DMS79 treated with DMSO at 0.1 percent for 48 hours (cell line): ENCODE measurements around the gene KCNE2.
"Not testable (repeated sequence)": the region's sequence is repeated elsewhere in the genome, so short reads cannot be mapped to it uniquely, and the experiment has no call there.

ENCODE experiments used
- DNase-seq: peaks from one replicate; lab custom pipeline; 2025; lab: John Stamatoyannopoulos, UW

Gene KCNE2

DNA sequence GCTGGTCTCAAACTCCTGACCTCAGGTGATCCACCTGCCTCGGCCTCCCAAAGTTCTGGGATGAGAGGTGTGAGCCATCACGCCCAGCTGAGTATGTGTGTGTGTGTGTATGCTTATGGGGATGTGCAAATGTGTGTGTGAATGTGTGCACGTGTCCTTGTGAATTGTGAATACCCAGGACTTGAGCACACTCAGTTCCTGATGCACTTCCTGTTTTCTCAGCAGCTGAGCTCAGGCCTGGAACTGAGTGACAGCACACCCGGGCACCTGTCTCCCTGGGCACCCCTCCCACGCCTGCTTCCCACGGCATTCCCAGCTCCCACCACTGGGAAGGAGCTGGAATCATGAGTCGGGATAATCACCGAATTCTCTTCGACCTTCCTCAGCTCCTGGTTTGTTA, 43.5 kb downstream of the KCNE2 start:
- not testable (repeated sequence) for DNase-seq

DNA sequence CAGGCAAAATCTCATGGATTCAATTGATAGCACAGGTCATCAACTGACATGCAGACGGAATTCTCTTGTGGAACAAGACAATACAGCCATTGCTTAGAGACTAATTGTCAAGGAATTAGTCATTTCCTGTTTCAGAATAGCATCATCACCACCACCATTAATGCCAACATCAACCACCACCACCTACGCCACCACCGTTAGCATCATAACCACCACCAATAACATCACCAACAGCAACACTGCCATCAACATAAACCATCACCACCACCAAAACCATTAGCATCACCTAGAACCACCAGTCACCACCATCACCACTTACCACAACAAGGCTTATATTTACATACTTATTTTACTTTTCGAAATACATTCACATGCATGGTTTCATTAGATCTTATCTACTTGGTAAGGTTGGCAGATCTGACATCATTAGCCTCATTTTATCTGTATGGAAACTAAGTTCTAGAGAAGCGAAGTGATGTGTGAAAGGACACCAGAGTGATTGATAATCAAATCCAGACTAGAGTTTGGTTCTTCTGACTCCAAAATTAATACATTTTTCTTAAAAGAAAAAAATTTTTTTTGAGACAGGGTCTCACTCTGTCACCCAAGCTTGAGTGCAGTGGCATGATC, 53.8 kb downstream of the KCNE2 start:
- DNase-seq: not testable (repeated sequence)
